CD4-positive, alpha-beta T cell treated with Interleukin-6 at 100 ng/mL for 8 hours (primary cell): Measurements from ENCODE around the gene ASXL1.
"Not testable (repeated sequence)": the region's sequence is repeated elsewhere in the genome, so short reads cannot be mapped to it uniquely, and the experiment has no call there.

ENCODE experiments used
- DNase-seq: peaks from one replicate; pipeline ENCODE4 v3.0.0-alpha.2; 2020; ENCODE audit warnings: mixed read lengths, low spot score

ASXL1 gene

DNA sequence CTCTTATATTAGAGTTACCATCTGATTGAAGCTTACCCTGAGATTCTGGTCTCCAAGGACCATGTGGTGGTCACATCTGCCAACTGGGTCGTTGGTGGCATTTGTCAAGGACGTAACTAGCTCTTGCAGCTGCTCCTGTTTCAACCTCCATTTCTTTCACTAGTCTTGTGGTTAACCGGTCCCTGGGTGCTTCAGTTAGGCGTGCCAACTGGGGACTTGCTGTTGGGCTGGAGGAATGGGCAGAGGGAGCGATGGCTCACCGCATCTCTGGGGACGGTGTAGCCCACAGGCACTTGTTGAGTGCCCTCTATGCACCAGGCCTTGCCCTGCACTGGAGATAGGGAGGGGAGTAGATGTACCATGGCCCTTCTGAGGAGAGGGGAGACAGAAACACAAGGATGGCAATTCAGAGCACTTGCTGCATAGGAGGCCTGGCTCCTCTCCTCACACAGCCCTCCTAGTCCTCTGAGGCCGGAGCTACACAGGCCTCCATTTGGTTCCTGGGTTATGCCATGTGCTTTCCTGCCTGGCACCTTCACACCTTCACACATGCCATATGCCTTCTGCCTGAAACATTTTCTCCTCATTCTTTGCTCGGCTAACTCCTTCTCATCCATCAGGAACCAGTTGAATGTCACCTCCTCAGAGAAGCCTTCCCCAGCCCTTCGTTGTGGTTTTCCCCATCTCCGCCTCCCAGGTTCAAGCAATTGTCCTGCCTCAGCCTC, 20.0 kb upstream of the ASXL1 start:
- DNase-seq: no peak

GRCh38 chr20:32338665-32339064, 19.5 kb upstream of the ASXL1 start:
- no peak for DNase-seq

DNA sequence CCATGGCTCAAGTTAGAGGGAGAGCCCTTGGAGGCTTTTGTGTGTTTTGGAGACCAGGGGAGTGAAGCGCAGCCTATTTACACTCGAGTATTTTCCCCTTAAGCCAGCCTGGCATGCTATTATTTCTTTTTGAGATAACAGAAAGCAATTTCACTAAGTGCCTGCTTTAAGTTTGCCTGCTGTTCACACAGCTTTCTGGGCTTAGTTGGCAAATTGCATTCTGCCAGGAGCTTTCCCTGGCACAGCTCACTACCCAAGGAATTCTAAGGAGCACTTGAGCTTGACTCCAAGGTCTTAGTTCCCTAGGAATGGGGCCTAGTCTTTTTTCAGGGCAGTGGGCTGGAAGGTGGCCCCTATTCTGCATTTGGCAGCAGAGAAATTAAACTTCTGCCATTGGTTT, 19.0 kb upstream of the ASXL1 start:
- no peak for DNase-seq

DNA sequence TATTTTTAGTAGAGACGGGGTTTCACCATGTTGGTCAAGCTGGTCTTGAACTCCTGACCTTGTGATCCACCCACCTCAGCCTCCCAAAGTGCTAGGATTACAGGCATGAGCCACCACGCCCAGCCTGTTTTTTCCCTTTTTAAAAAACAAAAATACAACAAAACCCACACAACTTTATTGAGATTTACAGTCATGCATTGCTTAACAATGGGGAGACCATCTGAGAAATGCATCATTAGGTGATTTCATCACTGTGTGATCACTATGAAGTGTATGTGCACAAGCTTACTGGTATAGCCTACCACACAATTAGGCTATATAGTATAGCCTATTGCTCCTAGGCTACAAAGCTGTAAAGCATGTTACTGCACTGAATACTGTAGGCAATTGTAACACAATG, 17.1 kb upstream of the ASXL1 start:
- DNase-seq: not testable (repeated sequence)

GRCh38 chr20:32343439-32343838, 14.7 kb upstream of the ASXL1 start:
- DNase-seq: no peak

GRCh38 chr20:32344835-32345506, 13.2 kb upstream of the ASXL1 start:
- no peak for DNase-seq

GRCh38 chr20:32348207-32348606, 9.9 kb upstream of the ASXL1 start:
- DNase-seq: no peak

DNA sequence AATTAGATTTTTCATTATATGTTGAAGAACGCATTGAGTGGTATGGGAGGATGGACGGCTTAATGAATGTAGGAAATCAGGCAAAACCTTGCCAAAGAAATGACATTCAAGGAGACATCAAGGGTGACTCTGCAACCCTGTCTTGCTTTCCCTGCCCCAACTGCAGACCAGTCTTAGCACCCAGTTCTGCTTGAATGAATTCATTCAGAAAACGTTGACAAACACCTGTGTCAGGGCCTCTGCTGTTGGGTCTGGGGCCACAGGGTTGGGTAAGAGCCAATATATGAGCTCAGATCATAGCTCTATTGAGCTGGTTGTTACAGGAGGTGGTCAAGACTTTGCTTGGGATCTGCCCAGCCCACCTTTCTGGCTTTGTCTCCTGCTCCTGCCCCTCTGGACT, 7.7 kb upstream of the ASXL1 start:
- no peak for DNase-seq

GRCh38 chr20:32352121-32352720, 5.9 kb upstream of the ASXL1 start:
- DNase-seq: no peak

GRCh38 chr20:32353848-32354496, 4.2 kb upstream of the ASXL1 start:
- DNase-seq: no peak

GRCh38 chr20:32354592-32355416, 3.3 kb upstream of the ASXL1 start:
- DNase-seq: no peak

- DNase-seq: no peak
Observed at GRCh38 chr20:32355417-32355841, 2.7 kb upstream of the ASXL1 start.

DNA sequence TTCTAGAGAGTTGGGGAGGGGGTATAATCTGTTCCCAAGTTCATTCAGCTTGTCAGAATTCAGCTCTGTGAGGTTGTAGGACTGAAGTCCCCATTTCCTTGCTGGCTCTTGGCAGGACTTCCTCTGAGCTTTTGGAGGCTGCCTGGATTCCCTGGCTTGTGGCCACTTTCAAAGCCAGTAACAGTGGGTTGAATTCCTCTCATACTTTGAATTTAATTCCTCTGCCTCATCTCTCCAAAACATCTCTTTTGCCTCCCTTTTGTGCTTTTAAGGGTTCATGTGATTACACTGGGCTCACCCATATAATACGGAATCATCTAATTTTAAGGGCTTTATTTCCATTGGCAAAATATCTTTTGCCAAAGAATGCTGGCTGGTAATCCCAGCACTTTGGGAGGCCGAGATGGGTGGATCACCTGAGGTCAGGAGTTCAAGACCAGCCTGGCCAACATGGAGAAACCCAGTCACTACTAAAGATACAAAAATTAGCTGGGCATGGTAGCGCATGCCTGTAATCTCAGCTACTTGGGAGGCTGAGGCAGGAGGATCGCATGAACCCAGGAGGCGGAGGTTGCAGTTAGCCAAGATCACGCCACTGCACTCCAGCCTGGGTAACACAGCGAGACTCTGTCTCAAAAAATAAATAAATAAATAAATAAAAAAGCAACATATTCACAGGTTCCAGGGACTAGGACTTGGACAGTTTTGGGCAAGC, 2.1 kb upstream of the ASXL1 start:
- DNase-seq: not testable (repeated sequence)

DNA sequence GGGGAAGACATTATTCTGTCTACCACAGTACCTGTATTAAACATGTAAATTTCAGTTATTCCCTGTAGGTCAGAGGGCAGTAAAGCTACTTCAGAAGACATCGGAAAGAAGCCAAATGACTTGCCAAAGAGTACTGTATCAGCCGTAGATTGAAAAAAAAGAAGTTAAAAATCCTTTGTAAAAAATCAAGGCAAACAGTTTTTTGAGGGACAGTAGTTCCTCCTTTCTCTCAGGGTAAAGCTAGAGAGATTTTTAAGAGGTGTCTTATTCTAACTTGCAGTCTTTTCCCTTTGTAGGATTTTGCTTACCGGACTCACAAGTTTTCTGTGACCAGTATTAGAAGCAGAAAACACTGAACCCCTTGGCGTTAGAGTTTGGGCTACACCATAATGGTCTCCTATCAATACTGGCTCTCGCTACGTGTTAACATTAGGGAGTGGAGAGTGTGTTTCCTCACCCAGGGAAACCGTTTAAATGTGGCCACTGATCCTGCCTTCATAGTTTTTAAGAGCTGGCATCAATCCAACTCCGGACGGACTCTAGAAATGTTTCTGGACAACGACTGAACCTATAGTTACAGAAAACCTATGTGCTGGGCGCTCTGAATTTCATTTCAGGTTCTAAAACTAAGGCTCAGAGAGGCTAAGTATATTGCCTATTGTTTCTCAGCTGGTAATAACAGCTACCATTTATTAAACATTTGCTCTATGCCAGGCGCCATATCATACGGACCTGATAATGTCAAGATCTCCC, 1.3 kb upstream of the ASXL1 start:
- DNase-seq: no peak

DNA sequence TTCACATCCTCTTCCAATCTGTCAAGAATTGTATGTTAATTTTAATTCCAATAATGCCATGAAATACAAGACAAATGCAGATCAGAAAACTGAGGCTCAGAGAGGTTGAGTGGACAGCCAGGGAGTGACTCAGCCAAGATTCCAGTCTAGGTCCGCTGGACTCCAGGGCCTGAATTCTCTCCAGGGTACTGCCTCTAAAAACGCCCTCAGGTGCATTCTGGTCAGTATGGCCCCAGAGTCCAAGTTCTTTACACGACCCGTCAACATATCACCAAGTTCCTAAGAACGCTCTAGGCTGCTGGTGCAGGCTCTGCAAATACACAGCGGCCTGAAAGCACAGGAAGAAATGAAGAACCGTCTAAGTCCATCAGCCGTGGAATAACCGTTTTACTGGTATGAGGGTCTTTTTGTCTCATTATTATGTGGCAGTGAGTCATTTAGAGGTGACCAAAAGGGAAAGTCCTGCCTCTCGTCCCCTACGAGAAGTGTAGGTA, 709 bp upstream of the ASXL1 start:
- DNase-seq: no peak

DNA sequence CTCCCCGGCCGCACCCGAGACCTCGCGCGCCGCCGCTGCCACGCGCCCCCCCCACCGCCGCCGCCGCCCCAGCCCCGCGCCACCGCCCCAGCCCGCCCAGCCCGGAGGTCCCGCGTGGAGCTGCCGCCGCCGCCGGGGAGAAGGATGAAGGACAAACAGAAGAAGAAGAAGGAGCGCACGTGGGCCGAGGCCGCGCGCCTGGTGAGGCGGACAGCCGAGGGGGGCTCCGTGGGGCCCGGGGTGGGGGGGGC, 426 bp downstream of the ASXL1 start:
- DNase-seq: no peak

DNA sequence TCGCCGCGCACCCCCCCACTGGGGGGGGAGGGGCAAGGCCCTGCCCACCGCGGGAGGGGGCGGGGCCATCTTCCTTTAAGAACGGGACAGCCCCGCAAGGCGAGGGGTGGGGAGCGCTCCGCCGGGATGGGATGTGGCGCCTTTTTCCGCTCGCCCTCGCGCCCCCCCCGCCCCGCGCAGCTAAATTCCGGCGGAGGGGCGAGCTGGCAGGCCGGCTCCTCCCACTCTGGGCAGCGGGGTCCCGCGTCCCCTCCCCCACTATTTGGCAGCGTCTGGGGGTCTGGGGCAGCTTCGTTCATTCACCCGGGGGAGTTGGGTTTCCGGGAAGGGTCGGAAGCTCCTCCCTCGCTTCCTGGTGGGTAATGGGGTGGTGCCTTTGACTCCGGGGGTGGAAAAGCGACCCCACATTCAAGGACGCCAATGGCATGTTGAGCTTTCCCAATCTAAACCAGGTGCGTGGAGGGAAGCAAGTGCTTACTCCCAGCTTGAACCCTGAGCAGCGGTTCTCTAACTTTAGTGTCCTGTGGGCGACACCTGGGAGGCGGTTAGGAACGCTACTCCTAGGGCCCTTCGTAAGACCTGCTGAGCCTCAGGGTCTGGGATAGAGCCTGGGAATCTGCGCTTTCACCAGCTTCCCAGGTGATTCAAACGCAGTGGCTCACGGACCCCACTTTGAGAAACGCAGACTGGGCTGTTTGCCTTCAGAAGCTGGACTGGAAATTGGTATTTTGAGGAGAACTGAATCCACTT, 927 bp downstream of the ASXL1 start:
- DNase-seq: peak; percentile 62

DNA sequence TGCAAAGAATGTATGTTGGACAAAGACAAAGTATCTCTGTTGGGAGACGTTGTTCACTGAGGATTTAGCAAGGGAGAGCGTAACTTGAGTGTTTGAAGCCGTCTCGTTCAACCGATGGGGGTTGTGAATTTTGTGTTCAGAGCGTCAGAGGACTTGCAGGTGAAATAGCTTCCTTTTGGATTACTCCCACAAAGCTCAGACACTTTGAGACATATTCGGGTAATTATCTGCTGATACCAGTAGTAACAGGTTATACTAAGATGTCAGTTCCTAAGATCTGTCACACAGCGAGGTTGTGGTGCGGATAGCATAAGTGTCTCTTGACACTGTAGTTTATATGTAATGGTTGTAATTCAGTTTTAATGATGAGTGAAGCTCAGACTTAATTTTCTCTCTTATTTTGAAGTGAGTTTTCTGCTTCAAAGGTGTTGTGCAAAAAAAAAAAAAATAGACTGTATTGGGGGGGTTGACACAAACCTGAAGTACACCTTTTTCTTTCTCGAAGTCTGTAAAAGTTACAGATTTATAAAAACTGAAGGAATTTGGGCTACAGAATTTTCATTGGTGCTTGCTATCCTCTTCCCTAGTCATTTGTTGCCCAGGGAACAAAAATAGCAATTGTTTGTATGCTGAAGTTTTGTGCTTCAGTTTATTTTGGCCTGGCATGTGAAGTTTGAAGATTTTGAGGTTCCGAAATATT, 1.7 kb downstream of the ASXL1 start:
- DNase-seq: peak; percentile 14

GRCh38 chr20:32360333-32360634, 2.2 kb downstream of the ASXL1 start:
- DNase-seq: no peak
